ENCODE results near the gene VIPR2. TPM values are rescaled to one million over a fixed set of nuclear protein-coding genes. Genes with fewer than 3 reads are reported as not detected.

The VIPR2 gene
- total RNA-seq, 1 donor from 2014 or later, result not detected

GRCh38 chr7:158997471-158997870, 147.2 kb downstream of the VIPR2 start:
- Mint-ChIP-seq H3K4me3 (ENCODE audit: unreplicated experiment) (peak overlapping the region; percentile 61), H3K36me3 (ENCODE audit: unreplicated experiment) (peaks cover 20% of the 10 kb centered on the region), H3K27ac (ENCODE audit: unreplicated experiment) (no peak overlapping the region), H3K27me3 (ENCODE audit: unreplicated experiment) (peaks cover 9% of the 10 kb centered on the region), H3K9me3 (ENCODE audit: unreplicated experiment) (peaks cover 6% of the 10 kb centered on the region), H3K4me1 (ENCODE audit: low read depth, unreplicated experiment) (no peaks in the 10 kb centered on the region)
- TF ChIP-seq CTCF (IDR thresholded peaks at IDR 0.05; ENCODE audit: partially characterized antibody, unreplicated experiment), result no peak
- DNase-seq, result no peak

GRCh38 chr7:158997110-158997453, 147.6 kb downstream of the VIPR2 start:
- H3K27ac Mint-ChIP-seq (ENCODE audit: unreplicated experiment), result no peak overlapping the region
- H3K36me3 Mint-ChIP-seq (ENCODE audit: unreplicated experiment), result peaks cover 20% of the 10 kb centered on the region
- DNase-seq, result no peak
- no peaks in the 10 kb centered on the region for H3K4me1 Mint-ChIP-seq (ENCODE audit: low read depth, unreplicated experiment)
- H3K4me3 Mint-ChIP-seq (ENCODE audit: unreplicated experiment), result peak overlapping the region; percentile 61
- H3K27me3 Mint-ChIP-seq (ENCODE audit: unreplicated experiment), result peaks cover 9% of the 10 kb centered on the region
- peaks cover 6% of the 10 kb centered on the region for H3K9me3 Mint-ChIP-seq (ENCODE audit: unreplicated experiment)
- TF ChIP-seq CTCF (IDR thresholded peaks at IDR 0.05; ENCODE audit: partially characterized antibody, unreplicated experiment), result no peak

- Mint-ChIP-seq H3K4me3 (ENCODE audit: unreplicated experiment) (no peak overlapping the region), H3K36me3 (ENCODE audit: unreplicated experiment) (peaks cover 20% of the 10 kb centered on the region), H3K9me3 (ENCODE audit: unreplicated experiment) (peaks cover 6% of the 10 kb centered on the region), H3K27me3 (ENCODE audit: unreplicated experiment) (peaks cover 9% of the 10 kb centered on the region), H3K27ac (ENCODE audit: unreplicated experiment) (no peak overlapping the region), H3K4me1 (ENCODE audit: low read depth, unreplicated experiment) (no peaks in the 10 kb centered on the region)
- no peak for DNase-seq
- no peak for TF ChIP-seq CTCF (IDR thresholded peaks at IDR 0.05; ENCODE audit: partially characterized antibody, unreplicated experiment)
Measured at GRCh38 chr7:158996214-158997109, 148.2 kb downstream of the VIPR2 start.

GRCh38 chr7:158995514-158995913, 149.2 kb downstream of the VIPR2 start:
- H3K27me3 Mint-ChIP-seq (ENCODE audit: unreplicated experiment), result peaks cover 9% of the 10 kb centered on the region
- H3K9me3 Mint-ChIP-seq (ENCODE audit: unreplicated experiment), result peaks cover 6% of the 10 kb centered on the region

More at GRCh38 chr7:158995514-158995913, 149.2 kb downstream of the VIPR2 start:
- no peak for TF ChIP-seq CTCF (IDR thresholded peaks at IDR 0.05; ENCODE audit: partially characterized antibody, unreplicated experiment)
- no peak overlapping the region for H3K27ac Mint-ChIP-seq (ENCODE audit: unreplicated experiment)
- no peaks in the 10 kb centered on the region for H3K4me1 Mint-ChIP-seq (ENCODE audit: low read depth, unreplicated experiment)
- no peak overlapping the region for H3K4me3 Mint-ChIP-seq (ENCODE audit: unreplicated experiment)
- H3K36me3 Mint-ChIP-seq (ENCODE audit: unreplicated experiment), result peaks cover 20% of the 10 kb centered on the region
- no peak for DNase-seq
